HCT116 (cell line): ENCODE results near the gene MEGF8. TPM values are rescaled to one million over a fixed set of nuclear protein-coding genes. Genes with fewer than 3 reads are reported as not detected.
A peak's percentile ranks its signal among the peaks of the same experiment; 100 is the strongest.

ENCODE experiments used
- ATAC-seq: fragments of 200-7000 bp; cut with Tn5 transposase; 2 replicates; pipeline ENCODE4 v1.9.1; 2020; ENCODE audit warnings: mild to moderate bottlenecking, moderate library complexity
- BruUV-seq: library from RNA; stranded (reverse); fragments of 400-500 nt; replicated peaks from 2 replicates; lab custom pipeline; 2021; lab: Mats Ljungman, UMichigan
- CTCF ChIA-PET: fragments of 300-600 bp; sonication (Branson Sonifier 250); formaldehyde crosslinking; loops from one replicate; lab custom pipeline; 2021; ENCODE audit warnings: antibody characterized with exemption; lab: Charles Lee
- POLR2A ChIA-PET: fragments of 300-600, 350-600 bp; sonication (Branson Sonifier 250); formaldehyde crosslinking; loops from one replicate; lab custom pipeline; 2021; ENCODE audit warnings: antibody characterized with exemption; lab: Charles Lee
- RAD21 ChIA-PET, 2 experiments: fragments of 300-600 bp; sonication (Branson Sonifier 250); formaldehyde crosslinking; loops; one replicate each; lab custom pipeline; 2023; ENCODE audit warnings: low total read pairs in 2 of 2; ENCODE audit not compliant: uncharacterized antibody in 2 of 2, unreplicated experiment in 2 of 2, low non-redundant PET in 1 of 2; lab: Charles Lee
- DNase-seq: peaks from one replicate; pipeline ENCODE4 v3.0.0-alpha.2; 2010; ENCODE audit warnings: low read depth, low spot score
- H2AFZ ChIP-seq: fragments of 200-600 bp; shearing (Covaris generic), sonication (generic); 2 replicates; pipeline ENCODE4 v1.6.1; 2017; ENCODE audit warnings: low read depth, mixed run types, mixed read lengths, antibody characterized with exemption, low read length; ENCODE audit not compliant: poor library complexity, severe bottlenecking
- H3K27ac ChIP-seq: 2 replicates; pipeline ENCODE4 v1.5.1; 2012; ENCODE audit warnings: low read depth, low read length
- H3K27me3 ChIP-seq: fragments of 200-600 bp; sonication (generic); 2 replicates; pipeline ENCODE4 v1.6.1; 2016; ENCODE audit warnings: mixed run types, low read length, mixed read lengths; ENCODE audit not compliant: insufficient read depth
- H3K36me3 ChIP-seq, 2 experiments: fragments of 200-500 bp in 1 of 2; fragments of 200-600 bp in 1 of 2; sonication (Bioruptor generic) in 1 of 2; sonication (generic) in 1 of 2; 2 replicates each; pipeline versions ENCODE4 v1.5.1 to v1.6.1; 2014 to 2016; ENCODE audit warnings: low read length in 2 of 2, inconsistent platforms in 1 of 2, mixed read lengths in 1 of 2, mixed run types in 1 of 2; ENCODE audit not compliant: insufficient read depth in 2 of 2, control insufficient read depth in 1 of 2
- H3K4me1 ChIP-seq, 2 experiments: fragments of 200-600 bp in 1 of 2; sonication (generic) in 1 of 2; 2 replicates each; pipeline versions ENCODE4 v1.5.1 to v1.6.1; 2012 to 2017; ENCODE audit warnings: low read length in 2 of 2, inconsistent platforms in 1 of 2, mild to moderate bottlenecking in 1 of 2, mixed read lengths in 1 of 2, mixed run types in 1 of 2, moderate library complexity in 1 of 2; ENCODE audit not compliant: insufficient read depth in 2 of 2, control insufficient read depth in 1 of 2
- H3K4me2 ChIP-seq: fragments of 200-600 bp; sonication (generic); 2 replicates; pipeline ENCODE4 v1.6.1; 2017; ENCODE audit warnings: mixed run types, low read length, mixed read lengths
- H3K4me3 ChIP-seq, 2 experiments: fragments of 200-600 bp in 1 of 2; sonication (generic) in 1 of 2; replicated peaks in 1 of 2; 2 replicates each; pipeline ENCODE4 v1.5.1; 2011 to 2016; ENCODE audit warnings: low read length in 2 of 2, control low read depth in 1 of 2, low read depth in 1 of 2, mild to moderate bottlenecking in 1 of 2, mixed read lengths in 1 of 2, mixed run types in 1 of 2
- H3K79me2 ChIP-seq: fragments of 200-600 bp; sonication (generic); 2 replicates; pipeline ENCODE4 v1.6.1; 2017; ENCODE audit warnings: mild to moderate bottlenecking, mixed run types, low read length, moderate library complexity, mixed read lengths; ENCODE audit not compliant: insufficient read depth
- H3K9ac ChIP-seq: fragments of 200-600 bp; sonication (generic); 2 replicates; pipeline ENCODE4 v1.6.1; 2016; ENCODE audit warnings: low read length, mixed read lengths
- H3K9me2 ChIP-seq: fragments of 200-600 bp; sonication (generic), shearing (Covaris generic); 2 replicates; pipeline ENCODE4 v1.6.1; 2017; ENCODE audit warnings: mixed run types, mild to moderate bottlenecking, moderate library complexity; ENCODE audit not compliant: insufficient read depth
- H3K9me3 ChIP-seq, 2 experiments: fragments of 200-500 bp in 1 of 2; fragments of 200-600 bp in 1 of 2; sonication (Bioruptor generic) in 1 of 2; sonication (generic) in 1 of 2; 2 replicates each; pipeline ENCODE4 v1.6.1; 2014 to 2017; ENCODE audit warnings: low read length in 2 of 2, mixed read lengths in 2 of 2, inconsistent platforms in 1 of 2, low read depth in 1 of 2, mild to moderate bottlenecking in 1 of 2, mixed run types in 1 of 2, moderate library complexity in 1 of 2; ENCODE audit not compliant: control insufficient read depth in 1 of 2, insufficient read depth in 1 of 2
- H4K20me1 ChIP-seq: fragments of 200-600 bp; sonication (generic), shearing (Covaris generic); 2 replicates; pipeline ENCODE4 v1.6.1; 2017; ENCODE audit warnings: mixed run types, mild to moderate bottlenecking, moderate library complexity; ENCODE audit not compliant: insufficient read depth
- ATF3 ChIP-seq: IDR thresholded peaks from 2 replicates; pipeline ENCODE4 v1.6.1; 2012
- CBX3 ChIP-seq: IDR thresholded peaks from 2 replicates; pipeline ENCODE4 v1.6.1; 2012; ENCODE audit warnings: low read depth
- ELF1 ChIP-seq: IDR thresholded peaks from 2 replicates; pipeline ENCODE4 v1.6.1; 2012; ENCODE audit warnings: low read depth, borderline replicate concordance
- REST ChIP-seq: IDR thresholded peaks from 2 replicates; pipeline ENCODE4 v1.6.1; 2012; ENCODE audit warnings: low read depth
- SRF ChIP-seq: IDR thresholded peaks from 2 replicates; pipeline ENCODE4 v1.6.1; 2012; ENCODE audit warnings: low read depth
- TCF7L2 ChIP-seq: IDR thresholded peaks from 2 replicates; pipeline ENCODE4 v1.7.0; 2011; ENCODE audit warnings: borderline replicate concordance, inconsistent platforms; ENCODE audit not compliant: insufficient read depth, insufficient read length; ENCODE audit errors: extremely low read depth
- ZFX ChIP-seq: fragments of 450-650 bp; IDR thresholded peaks from 2 replicates; pipeline ENCODE4 v1.6.1; 2017
- intact Hi-C: fragments of 100-400 bp; cut with micrococcal nuclease; formaldehyde crosslinking; loops from 2 replicates; pipeline ENCODE4 v1.10.0; 2022
- total RNA-seq: library from RNA; stranded (reverse); gene quantifications from one replicate; pipeline ENCODE4 v1.2.1, GENCODE V29; 2021; ENCODE audit not compliant: unreplicated experiment
- TF ChIP-seq, protein P1 (sequence below): IDR thresholded peaks from 2 replicates; pipeline ENCODE4 v1.6.1; 2011; ENCODE audit warnings: mild to moderate bottlenecking, low read length, moderate library complexity; ENCODE audit not compliant: insufficient replicate concordance; ENCODE audit errors: extremely low read depth
- TF ChIP-seq, protein P2 (sequence below): IDR thresholded peaks from 2 replicates; pipeline ENCODE4 v1.6.1; 2012

Gene MEGF8
- total RNA-seq, 1 experiment from 2014 or later, result 24.0 TPM

DNA sequence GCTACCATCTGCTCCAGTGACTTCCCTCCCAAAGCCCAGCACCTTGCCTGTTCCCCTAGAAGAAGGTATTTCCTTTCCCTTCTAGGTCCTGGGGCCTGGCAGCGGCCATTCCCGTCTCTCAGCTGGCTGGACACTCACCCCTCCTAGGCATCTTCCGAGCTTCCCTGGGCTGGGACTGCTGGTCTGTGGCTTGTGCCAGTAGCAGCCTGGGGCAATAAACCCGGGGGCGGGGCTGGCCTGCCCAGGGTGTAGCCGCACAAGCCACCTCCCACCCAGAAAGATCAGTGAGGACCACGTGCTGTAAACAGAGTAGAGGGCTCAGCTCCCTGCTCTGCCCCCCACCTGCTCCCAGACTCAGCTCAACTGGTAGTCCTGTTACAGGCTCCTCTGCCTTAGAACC is 86.8 kb downstream of the MEGF8 start:
- Histone ChIP-seq H3K9ac (no peak overlapping the region), H3K27me3 (no peaks in the 10 kb centered on the region), H3K4me2 (no peak overlapping the region), H2AFZ (no peak overlapping the region), H3K9me3 (no peaks in the 10 kb centered on the region), H3K4me3 (no peak overlapping the region), H3K79me2 (no peaks in the 10 kb centered on the region), H3K36me3 (no peaks in the 10 kb centered on the region; a peak in 1 of 4 replicates), H3K9me2 (no peaks in the 10 kb centered on the region), H3K27ac (no peak overlapping the region), H4K20me1 (no peaks in the 10 kb centered on the region), H3K4me1 (peaks cover 14 to 21% of the 10 kb centered on the region in 2 experiments)
- ChIA-PET RAD21 (no interaction called here), POLR2A (interaction anchor here (0.6 to 1.5 kb wide), 2 partner anchors 13 to 16 kb away, joined by 3 to 6 read pairs; no protein-coding TSS in a partner anchor), CTCF (interaction anchor here (0.6 to 1.0 kb wide), 2 partner anchors 8 to 11 kb away, joined by 3 read pairs; no protein-coding TSS in a partner anchor)
- no TSS peak for BruUV-seq
- TF ChIP-seq ATF3 (no peak), TCF7L2 (no peak), REST (no peak), SRF (no peak), ZFX (no peak), ELF1 (no peak), CBX3 (no peak)
- TF ChIP-seq, protein P1, sequence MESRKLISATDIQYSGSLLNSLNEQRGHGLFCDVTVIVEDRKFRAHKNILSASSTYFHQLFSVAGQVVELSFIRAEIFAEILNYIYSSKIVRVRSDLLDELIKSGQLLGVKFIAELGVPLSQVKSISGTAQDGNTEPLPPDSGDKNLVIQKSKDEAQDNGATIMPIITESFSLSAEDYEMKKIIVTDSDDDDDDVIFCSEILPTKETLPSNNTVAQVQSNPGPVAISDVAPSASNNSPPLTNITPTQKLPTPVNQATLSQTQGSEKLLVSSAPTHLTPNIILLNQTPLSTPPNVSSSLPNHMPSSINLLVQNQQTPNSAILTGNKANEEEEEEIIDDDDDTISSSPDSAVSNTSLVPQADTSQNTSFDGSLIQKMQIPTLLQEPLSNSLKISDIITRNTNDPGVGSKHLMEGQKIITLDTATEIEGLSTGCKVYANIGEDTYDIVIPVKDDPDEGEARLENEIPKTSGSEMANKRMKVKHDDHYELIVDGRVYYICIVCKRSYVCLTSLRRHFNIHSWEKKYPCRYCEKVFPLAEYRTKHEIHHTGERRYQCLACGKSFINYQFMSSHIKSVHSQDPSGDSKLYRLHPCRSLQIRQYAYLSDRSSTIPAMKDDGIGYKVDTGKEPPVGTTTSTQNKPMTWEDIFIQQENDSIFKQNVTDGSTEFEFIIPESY, result no peak
- TF ChIP-seq, protein P2, sequence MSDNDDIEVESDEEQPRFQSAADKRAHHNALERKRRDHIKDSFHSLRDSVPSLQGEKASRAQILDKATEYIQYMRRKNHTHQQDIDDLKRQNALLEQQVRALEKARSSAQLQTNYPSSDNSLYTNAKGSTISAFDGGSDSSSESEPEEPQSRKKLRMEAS, result no peak
- ATAC-seq (peak; percentile 74), DNase-seq (no peak)
- intact Hi-C loops, result no loop called here
